DOHH2 (cell line): ENCODE results near the gene UBE2K.

ENCODE experiments used
- H3F3A ChIP-seq: fragments of 200-600 bp; sonication (generic), shearing (Covaris generic); 2 replicates; pipeline ENCODE4 v1.6.0; 2016; ENCODE audit warnings: antibody characterized with exemption, mild to moderate bottlenecking; ENCODE audit not compliant: control insufficient read depth, insufficient read depth
- H3K27ac ChIP-seq: fragments of 200-600 bp; sonication (generic); 2 replicates; pipeline ENCODE4 v1.5.1; 2014; ENCODE audit warnings: low read depth, mild to moderate bottlenecking, low read length, moderate library complexity
- H3K27me3 ChIP-seq: fragments of 200-600 bp; sonication (generic); 2 replicates; pipeline ENCODE4 v1.6.1; 2014; ENCODE audit warnings: mild to moderate bottlenecking, low read length, mixed read lengths; ENCODE audit not compliant: control insufficient read depth
- H3K36me3 ChIP-seq: fragments of 200-600 bp; sonication (generic); 2 replicates; pipeline ENCODE4 v1.6.1; 2014; ENCODE audit warnings: mild to moderate bottlenecking, low read length, moderate library complexity, mixed read lengths; ENCODE audit not compliant: control insufficient read depth
- H3K4me1 ChIP-seq: fragments of 200-600 bp; sonication (generic); 2 replicates; pipeline ENCODE4 v1.6.1; 2014; ENCODE audit warnings: mild to moderate bottlenecking, low read length, mixed read lengths; ENCODE audit not compliant: control insufficient read depth
- H3K4me2 ChIP-seq: fragments of 200-600 bp; sonication (generic); 2 replicates; pipeline ENCODE4 v1.6.0; 2014; ENCODE audit warnings: mild to moderate bottlenecking, low read length, moderate library complexity
- H3K4me3 ChIP-seq: fragments of 200-600 bp; sonication (generic); 2 replicates; pipeline ENCODE4 v1.5.1; 2014; ENCODE audit warnings: mild to moderate bottlenecking, low read length, mixed read lengths
- H3K79me2 ChIP-seq: fragments of 200-600 bp; sonication (generic); 2 replicates; pipeline ENCODE4 v1.6.1; 2014; ENCODE audit warnings: mild to moderate bottlenecking, low read length, mixed read lengths; ENCODE audit not compliant: control insufficient read depth
- H3K9me2 ChIP-seq: fragments of 200-600 bp; sonication (generic); replicated peaks from 2 replicates; pipeline ENCODE4 v1.6.1; 2014; ENCODE audit warnings: mild to moderate bottlenecking, low read length, mixed read lengths; ENCODE audit not compliant: control insufficient read depth
- H3K9me3 ChIP-seq: fragments of 200-600 bp; sonication (generic); 2 replicates; pipeline ENCODE4 v1.6.1; 2014; ENCODE audit warnings: antibody characterized with exemption, low read length, mixed read lengths; ENCODE audit not compliant: control insufficient read depth, insufficient read depth
- H4K20me1 ChIP-seq: fragments of 200-600 bp; sonication (generic); 2 replicates; pipeline ENCODE4 v1.6.0; 2014; ENCODE audit warnings: low read depth, mild to moderate bottlenecking, antibody characterized with exemption, low read length, moderate library complexity; ENCODE audit not compliant: control insufficient read depth, insufficient read depth
- CTCF ChIP-seq: fragments of 200-600 bp; sonication (generic); IDR thresholded peaks from one replicate; pipeline ENCODE4 v1.5.1; 2014; ENCODE audit warnings: antibody characterized with exemption, mild to moderate bottlenecking, low read depth, low read length; ENCODE audit not compliant: poor library complexity, severe bottlenecking
- EZH2phosphoT487 ChIP-seq: fragments of 200-600 bp; sonication (generic); IDR thresholded peaks from 2 replicates; pipeline ENCODE4 v1.6.1; 2017; ENCODE audit warnings: borderline replicate concordance, mild to moderate bottlenecking, antibody characterized with exemption, low read length, moderate library complexity, mixed read lengths

UBE2K gene

GRCh38 chr4:39710098-39710896 is 12.4 kb downstream of the UBE2K start:
- Histone ChIP-seq H3K27ac (no peak overlapping the region), H3K4me3 (no peak overlapping the region), H3K9me2 (no peaks in the 10 kb centered on the region), H3K79me2 (peaks cover 99% of the 10 kb centered on the region), H4K20me1 (peaks cover 15% of the 10 kb centered on the region; the same call in 1 of the 2 replicates), H3K27me3 (no peaks in the 10 kb centered on the region), H3K4me2 (no peak overlapping the region), H3K36me3 (peaks cover 15% of the 10 kb centered on the region), H3K9me3 (no peaks in the 10 kb centered on the region), H3K4me1 (peaks cover 49% of the 10 kb centered on the region), H3F3A (peaks cover 22% of the 10 kb centered on the region)
- TF ChIP-seq EZH2phosphoT487 (no peak), CTCF (no peak)

- Histone ChIP-seq H3K9me3 (no peaks in the 10 kb centered on the region), H3K79me2 (peaks cover 97% of the 10 kb centered on the region), H3F3A (peaks cover 22% of the 10 kb centered on the region), H3K4me2 (peak overlapping the region; percentile 50), H3K27ac (peak overlapping the region; percentile 13; the same call in 1 of the 2 replicates), H3K4me3 (peak overlapping the region; percentile 7), H3K9me2 (no peaks in the 10 kb centered on the region), H4K20me1 (peaks cover 15% of the 10 kb centered on the region; the same call in 1 of the 2 replicates), H3K4me1 (peaks cover 49% of the 10 kb centered on the region), H3K36me3 (peaks cover 25% of the 10 kb centered on the region), H3K27me3 (no peaks in the 10 kb centered on the region)
- TF ChIP-seq CTCF: no peak
- no peak for TF ChIP-seq EZH2phosphoT487
Observed at GRCh38 chr4:39712819-39713607, 15.1 kb downstream of the UBE2K start.

GRCh38 chr4:39713691-39714090 is 15.8 kb downstream of the UBE2K start:
- peak overlapping the region; percentile 13; the same call in 1 of the 2 replicates for H3K27ac ChIP-seq
- peaks cover 18% of the 10 kb centered on the region for H3F3A ChIP-seq
- no peaks in the 10 kb centered on the region for H3K27me3 ChIP-seq
- H3K36me3 ChIP-seq: peaks cover 25% of the 10 kb centered on the region
- H3K4me3 ChIP-seq: peak overlapping the region; percentile 7
- H3K9me3 ChIP-seq: no peaks in the 10 kb centered on the region
- H3K4me1 ChIP-seq: peaks cover 49% of the 10 kb centered on the region
- peak overlapping the region; percentile 50 for H3K4me2 ChIP-seq
- TF ChIP-seq EZH2phosphoT487: no peak
- H3K79me2 ChIP-seq: peaks cover 97% of the 10 kb centered on the region
- no peaks in the 10 kb centered on the region for H3K9me2 ChIP-seq
- H4K20me1 ChIP-seq: peaks cover 15% of the 10 kb centered on the region; the same call in 1 of the 2 replicates
